Measurements from ENCODE around the gene KRT71. TPM values are rescaled to one million over a fixed set of nuclear protein-coding genes. Genes with fewer than 3 reads are reported as not detected.

KRT71 gene
- total RNA-seq, 2 experiments from 2014 or later: not detected

- DNase-seq (ENCODE audit: low spot score): no peak
- BruUV-seq (replicated peaks): no TSS peak
- Histone ChIP-seq H3K4me2 (ENCODE audit: low read length) (no peak overlapping the region), H3K27ac (ENCODE audit: low read depth, low read length, poor library complexity, severe bottlenecking) (no peak overlapping the region), H3K4me1 (ENCODE audit: insufficient read depth, low read length, poor library complexity, severe bottlenecking) (no peaks in the 10 kb centered on the region), H2AFZ (ENCODE audit: low read length) (no peak overlapping the region), H3K36me3 (ENCODE audit: insufficient read depth, low read length) (no peaks in the 10 kb centered on the region), H3K4me3 (ENCODE audit: low read depth, low read length, poor library complexity, severe bottlenecking) (no peak overlapping the region), H3K79me2 (ENCODE audit: insufficient read depth, low read depth, low read length) (no peaks in the 10 kb centered on the region), H3K9me2 (ENCODE audit: insufficient read depth, low read length) (no peaks in the 10 kb centered on the region), H3K9me3 (ENCODE audit: low read length) (no peaks in the 10 kb centered on the region), H4K20me1 (ENCODE audit: insufficient read depth, low read length) (no peaks in the 10 kb centered on the region)
- TF ChIP-seq EZH2phosphoT487 (IDR thresholded peaks at IDR 0.05; ENCODE audit: borderline replicate concordance, low read depth, low read length) (no peak), CTCF (conservative IDR thresholded peaks at IDR 0.05; ENCODE audit: low read length) (no peak)
- intact Hi-C loops (cut with micrococcal nuclease; ENCODE audit: unreplicated experiment): no loop called here
- ChIA-PET CTCF (ENCODE audit: unreplicated experiment) (no interaction called here), POLR2A (interaction anchor here (0.6 to 0.9 kb wide), 3 partner anchors 8 to 253 kb away, joined by 4 to 5 read pairs (median 4); no protein-coding TSS in a partner anchor)
These were observed 25.5 kb upstream of the KRT71 start for GRCh38 chr12:52578469-52578868.

GRCh38 chr12:52577316-52577715, 24.4 kb upstream of the KRT71 start:
- Histone ChIP-seq H3K27ac (ENCODE audit: low read depth, low read length, poor library complexity, severe bottlenecking) (no peak overlapping the region), H3K4me3 (ENCODE audit: low read depth, low read length, poor library complexity, severe bottlenecking) (no peak overlapping the region), H2AFZ (ENCODE audit: low read length) (no peak overlapping the region), H4K20me1 (ENCODE audit: insufficient read depth, low read length) (no peaks in the 10 kb centered on the region), H3K4me1 (ENCODE audit: insufficient read depth, low read length, poor library complexity, severe bottlenecking) (no peaks in the 10 kb centered on the region), H3K9me3 (ENCODE audit: low read length) (no peaks in the 10 kb centered on the region), H3K9me2 (ENCODE audit: insufficient read depth, low read length) (no peaks in the 10 kb centered on the region), H3K79me2 (ENCODE audit: insufficient read depth, low read depth, low read length) (no peaks in the 10 kb centered on the region), H3K4me2 (ENCODE audit: low read length) (no peak overlapping the region), H3K36me3 (ENCODE audit: insufficient read depth, low read length) (no peaks in the 10 kb centered on the region)
- TF ChIP-seq EZH2phosphoT487 (IDR thresholded peaks at IDR 0.05; ENCODE audit: borderline replicate concordance, low read depth, low read length): no peak
- TF ChIP-seq CTCF (conservative IDR thresholded peaks at IDR 0.05; ENCODE audit: low read length): no peak
- intact Hi-C loops (cut with micrococcal nuclease; ENCODE audit: unreplicated experiment): no loop called here
- ChIA-PET POLR2A (interaction anchor here (0.7 kb wide), 1 partner anchor 133 kb away, joined by 5 read pairs; no protein-coding TSS in a partner anchor), CTCF (ENCODE audit: unreplicated experiment) (no interaction called here)
- DNase-seq (ENCODE audit: low spot score): no peak
- BruUV-seq (replicated peaks): no TSS peak

- no peak overlapping the region for H3K27ac ChIP-seq (ENCODE audit: low read depth, low read length, poor library complexity, severe bottlenecking)
- BruUV-seq (replicated peaks): no TSS peak
- ChIA-PET POLR2A (interaction anchor here (0.6 kb wide), 1 partner anchor 713 kb away, joined by 5 read pairs; no protein-coding TSS in a partner anchor), CTCF (ENCODE audit: unreplicated experiment) (no interaction called here)
- no peak overlapping the region for H3K4me3 ChIP-seq (ENCODE audit: low read depth, low read length, poor library complexity, severe bottlenecking)
- intact Hi-C loops (cut with micrococcal nuclease; ENCODE audit: unreplicated experiment): no loop called here
- no peaks in the 10 kb centered on the region for H4K20me1 ChIP-seq (ENCODE audit: insufficient read depth, low read length)
- no peaks in the 10 kb centered on the region for H3K4me1 ChIP-seq (ENCODE audit: insufficient read depth, low read length, poor library complexity, severe bottlenecking)
- no peaks in the 10 kb centered on the region for H3K36me3 ChIP-seq (ENCODE audit: insufficient read depth, low read length)
- DNase-seq (ENCODE audit: low spot score): no peak
- no peak overlapping the region for H3K4me2 ChIP-seq (ENCODE audit: low read length)
- TF ChIP-seq CTCF (conservative IDR thresholded peaks at IDR 0.05; ENCODE audit: low read length) (no peak), EZH2phosphoT487 (IDR thresholded peaks at IDR 0.05; ENCODE audit: borderline replicate concordance, low read depth, low read length) (no peak)
- no peaks in the 10 kb centered on the region for H3K79me2 ChIP-seq (ENCODE audit: insufficient read depth, low read depth, low read length)
- no peaks in the 10 kb centered on the region for H3K9me2 ChIP-seq (ENCODE audit: insufficient read depth, low read length)
- no peaks in the 10 kb centered on the region for H3K9me3 ChIP-seq (ENCODE audit: low read length)
- H2AFZ ChIP-seq (ENCODE audit: low read length): no peak overlapping the region
These were observed 23.0 kb upstream of the KRT71 start for GRCh38 chr12:52575948-52576347.
